NT2/D1 (cell line): Measurements from ENCODE around the gene KRT12.

Experiments used
- YY1 ChIP-seq: IDR thresholded peaks from 2 replicates; pipeline ENCODE4 v1.6.1; 2011; ENCODE audit not compliant: insufficient read length, insufficient read depth
- ZNF274 ChIP-seq: IDR thresholded peaks from 2 replicates; pipeline ENCODE4 v1.6.1; 2011; ENCODE audit warnings: mild to moderate bottlenecking, low read depth, low read length

DNA sequence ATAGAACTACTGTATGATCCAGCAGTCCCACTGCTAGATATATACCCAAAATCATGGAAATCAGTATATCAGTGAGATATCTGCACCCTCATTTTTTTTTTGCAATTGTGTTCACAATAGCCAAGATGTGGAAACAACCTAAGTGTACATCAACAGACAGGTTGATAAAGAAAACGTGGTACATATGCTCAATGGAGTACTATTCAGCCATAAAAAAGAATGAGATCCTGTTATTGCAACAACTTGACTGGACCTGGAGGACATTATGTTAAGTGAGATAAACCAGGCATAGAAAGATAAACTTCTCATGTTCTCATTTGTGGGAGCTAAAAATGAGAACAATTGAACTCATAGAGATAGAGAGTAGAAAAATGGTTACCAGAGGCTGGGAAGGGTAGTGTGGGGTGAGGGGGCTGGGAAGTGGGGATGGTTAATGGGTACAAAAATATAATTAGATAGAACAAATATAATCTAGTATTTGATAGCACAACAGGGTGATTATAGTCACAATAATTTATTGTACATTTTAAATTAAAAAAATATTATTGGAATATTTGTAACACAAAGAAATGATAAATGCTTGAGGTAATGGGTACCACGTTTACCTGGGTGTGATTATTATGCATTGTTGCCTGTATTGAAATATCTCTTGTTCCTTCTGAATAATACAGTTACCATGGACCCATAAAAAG is 36.8 kb downstream of the KRT12 start:
- TF ChIP-seq YY1 (no peak), ZNF274 (no peak)
